T follicular helper cell (primary cell): ENCODE data around the gene STAT5A.
A peak's percentile ranks its signal among the peaks of the same experiment; 100 is the strongest.
"Not testable (repeated sequence)": the region's sequence is repeated elsewhere in the genome, so short reads cannot be mapped to it uniquely, and the experiment has no call there.

Experiments
- DNase-seq: peaks from one replicate; pipeline ENCODE4 v3.0.0-alpha.2; 2020; ENCODE audit warnings: low read depth

Gene STAT5A

GRCh38 chr17:42308446-42308845, 20.1 kb downstream of the STAT5A start:
- no peak for DNase-seq

GRCh38 chr17:42309142-42309541, 20.8 kb downstream of the STAT5A start:
- DNase-seq, result no peak

- DNase-seq, result no peak
Observed at GRCh38 chr17:42309986-42310786, 21.9 kb downstream of the STAT5A start.

GRCh38 chr17:42310787-42311215, 22.5 kb downstream of the STAT5A start:
- no peak for DNase-seq

- no peak for DNase-seq
Observed at GRCh38 chr17:42311240-42312034, 23.1 kb downstream of the STAT5A start.

GRCh38 chr17:42312035-42312284, 23.7 kb downstream of the STAT5A start:
- no peak for DNase-seq

GRCh38 chr17:42312285-42313130, 24.2 kb downstream of the STAT5A start:
- peak; percentile 57 for DNase-seq

GRCh38 chr17:42313389-42313772, 25.1 kb downstream of the STAT5A start:
- no peak for DNase-seq

GRCh38 chr17:42313773-42314566, 25.7 kb downstream of the STAT5A start:
- DNase-seq, result no peak

GRCh38 chr17:42315402-42316156, 27.3 kb downstream of the STAT5A start:
- no peak for DNase-seq

GRCh38 chr17:42316755-42317154, 28.5 kb downstream of the STAT5A start:
- no peak for DNase-seq

- DNase-seq, result no peak
Observed at GRCh38 chr17:42317266-42317845, 29.1 kb downstream of the STAT5A start.

- DNase-seq, result not testable (repeated sequence)
Observed at GRCh38 chr17:42317967-42318366, 29.7 kb downstream of the STAT5A start.

GRCh38 chr17:42321555-42321954, 33.3 kb downstream of the STAT5A start:
- DNase-seq, result no peak

- peak; percentile 92 for DNase-seq
Observed at GRCh38 chr17:42322382-42323267, 34.3 kb downstream of the STAT5A start.

GRCh38 chr17:42323268-42323773, 35.0 kb downstream of the STAT5A start:
- no peak for DNase-seq

GRCh38 chr17:42325026-42325425, 36.7 kb downstream of the STAT5A start:
- no peak for DNase-seq

- no peak for DNase-seq
Observed at GRCh38 chr17:42329025-42329976, 41.0 kb downstream of the STAT5A start.
